Sigmoid colon (tissue), 7 donors: ENCODE measurements around the gene MMP17. TPM values are rescaled to one million over a fixed set of nuclear protein-coding genes. Genes with fewer than 3 reads are reported as not detected.

Source experiments
- DNase-seq: peaks from one replicate; pipeline ENCODE4 v3.0.0-alpha.2; 2019
- H3K27ac ChIP-seq, 4 donors: fragments of 200-600 bp; sonication (generic); one replicate each; pipeline ENCODE4 v1.5.1; 2016 to 2019; ENCODE audit warnings: mild to moderate bottlenecking in 1 of 4
- H3K27me3 ChIP-seq, 3 donors: fragments of 200-600 bp; sonication (generic); one replicate each; pipeline ENCODE4 v1.5.1; 2019; ENCODE audit warnings: mild to moderate bottlenecking in 1 of 3
- H3K36me3 ChIP-seq, 4 donors: fragments of 200-600 bp; sonication (generic); one replicate each; pipeline ENCODE4 v1.5.1; 2016 to 2019
- H3K4me1 ChIP-seq, 4 donors: fragments of 200-600 bp; sonication (generic); one replicate each; pipeline ENCODE4 v1.5.1; 2017 to 2019
- H3K4me3 ChIP-seq, 4 donors: fragments of 200-600 bp; sonication (generic); one replicate each; pipeline ENCODE4 v1.5.1; 2017 to 2019; ENCODE audit warnings: mild to moderate bottlenecking in 2 of 4, moderate library complexity in 1 of 4
- H3K9me3 ChIP-seq, 4 donors: fragments of 200-600 bp in 3 of 4; sonication (generic) in 3 of 4; one replicate each; pipeline versions ENCODE4 v1.5.1 to v1.6.1; 2013 to 2019
- EP300 ChIP-seq, 4 donors: sonication (generic); formaldehyde crosslinking; IDR thresholded peaks; one replicate each; pipeline ENCODE4 v1.6.1; 2017; ENCODE audit warnings: antibody characterized with exemption in 4 of 4
- POLR2A ChIP-seq, 2 donors: fragments of 450-650 bp; IDR thresholded peaks; one replicate each; pipeline ENCODE4 v1.6.1; 2016; ENCODE audit warnings: antibody characterized with exemption in 2 of 2, mild to moderate bottlenecking in 2 of 2, moderate library complexity in 2 of 2
- POLR2AphosphoS5 ChIP-seq, 4 donors: sonication (generic); formaldehyde crosslinking; IDR thresholded peaks; one replicate each; pipeline ENCODE4 v1.6.1; 2017; ENCODE audit warnings: antibody characterized with exemption in 4 of 4
- WGBS, 2 donors: extraction: QIAGEN DNeasy Blood & Tissue Kit; methylation state at CpG; one replicate each; pipeline ENCODE4 v1.1.7; 2013; 5-methylcytosine and 5-hydroxymethylcytosine counted together
- intact Hi-C: fragments of 100-400 bp; cut with DNase I; formaldehyde crosslinking; loops from one replicate; pipeline ENCODE4 v1.15.1; 2023
- polyA plus RNA-seq, 3 donors: library from polyadenylated mRNA; stranded (reverse); fragments of 200-250 nt; gene quantifications; one replicate each; pipeline ENCODE4 v1.2.3, GENCODE V29; 2013
- total RNA-seq, 4 donors: library from RNA; depleted of rRNA; stranded (reverse); fragments of >200 nt; gene quantifications; one replicate each; pipeline ENCODE4 v1.1.0, GENCODE V29; 2016
- TF ChIP-seq, protein P1 (sequence below), 4 experiments: fragments of 450-650 bp in 3 of 4; fragments of 200-600 bp in 1 of 4; IDR thresholded peaks; one replicate each; pipeline ENCODE4 v1.5.1; 2016 to 2019; ENCODE audit warnings: antibody characterized with exemption in 4 of 4, mild to moderate bottlenecking in 3 of 4, moderate library complexity in 2 of 4
- donor health status: healthy with polysubstance abuse.
- donor health status: Bipolar disorder and iron deficiency.
- donor health status: healthy.

The MMP17 gene
- total and polyA plus RNA-seq, 7 donors = 0.60 to 7.1 (median 4.9) TPM; not detected in 1

DNA sequence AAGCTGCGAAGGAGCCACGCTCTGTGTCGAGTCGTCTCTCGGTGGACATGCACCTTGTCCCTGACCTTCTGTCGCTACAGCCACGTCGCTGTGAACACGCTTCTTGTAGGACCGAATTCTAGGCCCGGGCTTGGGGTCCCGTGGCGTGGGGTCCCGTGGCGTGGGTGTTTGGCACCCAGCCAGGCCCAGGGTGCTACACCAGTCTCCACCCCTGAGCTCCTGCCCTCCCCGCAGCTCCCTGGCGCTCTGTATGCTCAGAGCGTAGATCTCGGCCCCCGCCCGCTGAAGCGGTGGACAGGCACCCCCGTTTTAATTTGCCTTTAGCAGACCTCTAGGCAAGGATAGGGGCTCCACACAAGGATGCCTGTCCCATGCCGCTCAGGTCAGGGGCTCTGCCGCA is 16.5 kb downstream of the MMP17 start:
- H3K36me3 ChIP-seq = no peaks in the 10 kb centered on the region
- intact Hi-C loops = no loop called here
- no peak overlapping the region for H3K27ac ChIP-seq
- H3K27me3 ChIP-seq = no peaks in the 10 kb centered on the region
- H3K9me3 ChIP-seq = no peaks in the 10 kb centered on the region
- no peak for DNase-seq
- WGBS, 2 donors = 92% methylated on average over 25 of the region's 25 CpGs
- H3K4me3 ChIP-seq = no peak overlapping the region
- H3K4me1 ChIP-seq = no peaks in the 10 kb centered on the region
- TF ChIP-seq POLR2A (IDR thresholded peaks at IDR 0.05) = no peak
- no peak for TF ChIP-seq EP300 (IDR thresholded peaks at IDR 0.05)
- no peak for TF ChIP-seq POLR2AphosphoS5 (IDR thresholded peaks at IDR 0.05)
- TF ChIP-seq, protein P1, sequence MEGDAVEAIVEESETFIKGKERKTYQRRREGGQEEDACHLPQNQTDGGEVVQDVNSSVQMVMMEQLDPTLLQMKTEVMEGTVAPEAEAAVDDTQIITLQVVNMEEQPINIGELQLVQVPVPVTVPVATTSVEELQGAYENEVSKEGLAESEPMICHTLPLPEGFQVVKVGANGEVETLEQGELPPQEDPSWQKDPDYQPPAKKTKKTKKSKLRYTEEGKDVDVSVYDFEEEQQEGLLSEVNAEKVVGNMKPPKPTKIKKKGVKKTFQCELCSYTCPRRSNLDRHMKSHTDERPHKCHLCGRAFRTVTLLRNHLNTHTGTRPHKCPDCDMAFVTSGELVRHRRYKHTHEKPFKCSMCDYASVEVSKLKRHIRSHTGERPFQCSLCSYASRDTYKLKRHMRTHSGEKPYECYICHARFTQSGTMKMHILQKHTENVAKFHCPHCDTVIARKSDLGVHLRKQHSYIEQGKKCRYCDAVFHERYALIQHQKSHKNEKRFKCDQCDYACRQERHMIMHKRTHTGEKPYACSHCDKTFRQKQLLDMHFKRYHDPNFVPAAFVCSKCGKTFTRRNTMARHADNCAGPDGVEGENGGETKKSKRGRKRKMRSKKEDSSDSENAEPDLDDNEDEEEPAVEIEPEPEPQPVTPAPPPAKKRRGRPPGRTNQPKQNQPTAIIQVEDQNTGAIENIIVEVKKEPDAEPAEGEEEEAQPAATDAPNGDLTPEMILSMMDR (IDR thresholded peaks at IDR 0.05) = no peak

DNA sequence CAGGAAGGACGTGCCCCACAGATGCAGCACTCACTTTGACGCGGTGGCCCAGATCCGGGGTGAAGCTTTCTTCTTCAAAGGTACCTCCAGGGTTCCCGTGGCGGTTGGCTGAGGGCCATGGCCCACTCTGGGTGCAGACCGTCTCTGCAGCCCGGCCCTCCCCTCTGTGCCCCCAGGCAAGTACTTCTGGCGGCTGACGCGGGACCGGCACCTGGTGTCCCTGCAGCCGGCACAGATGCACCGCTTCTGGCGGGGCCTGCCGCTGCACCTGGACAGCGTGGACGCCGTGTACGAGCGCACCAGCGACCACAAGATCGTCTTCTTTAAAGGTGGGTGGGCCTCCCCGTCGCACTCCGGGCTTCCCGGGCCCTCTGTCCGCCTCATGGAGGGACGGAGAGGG is 16.9 kb downstream of the MMP17 start:
- intact Hi-C loops = no loop called here
- no peaks in the 10 kb centered on the region for H3K36me3 ChIP-seq
- WGBS, 2 donors = 90 to 93% methylated on average over 29 of the region's 29 CpGs
- H3K4me3 ChIP-seq = no peak overlapping the region
- no peak overlapping the region for H3K27ac ChIP-seq
- H3K27me3 ChIP-seq = no peaks in the 10 kb centered on the region
- TF ChIP-seq POLR2AphosphoS5 (IDR thresholded peaks at IDR 0.05) = no peak
- no peak for TF ChIP-seq EP300 (IDR thresholded peaks at IDR 0.05)
- TF ChIP-seq POLR2A (IDR thresholded peaks at IDR 0.05) = no peak
- TF ChIP-seq, protein P1 (IDR thresholded peaks at IDR 0.05) = no peak
- no peak for DNase-seq
- H3K9me3 ChIP-seq = no peaks in the 10 kb centered on the region
- H3K4me1 ChIP-seq = no peaks in the 10 kb centered on the region

DNA sequence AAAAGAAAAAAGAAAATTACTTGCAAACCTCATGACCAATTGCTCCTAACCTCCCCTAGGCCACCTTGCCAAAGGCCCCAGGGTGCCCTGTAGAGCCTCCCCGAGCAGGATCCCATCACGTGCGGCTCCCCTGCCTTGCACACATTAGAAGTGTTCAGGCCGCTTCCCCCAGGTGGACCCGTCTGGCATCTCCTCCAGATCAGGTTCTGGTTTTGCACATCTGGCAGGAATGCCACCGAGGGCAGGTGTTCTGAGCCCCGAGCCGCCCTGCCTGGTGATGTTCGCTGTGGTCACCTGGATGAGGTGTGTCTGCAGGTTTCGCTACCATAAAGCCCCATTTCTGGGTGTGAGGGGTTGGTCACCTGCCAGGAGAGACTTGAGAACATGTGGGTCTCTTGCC is 19.3 kb downstream of the MMP17 start:
- peaks cover 0 to 9% (median 1%) of the 10 kb centered on the region in 4 donors for H3K4me1 ChIP-seq
- no peaks in the 10 kb centered on the region for H3K9me3 ChIP-seq
- intact Hi-C loops = no loop called here
- no peak overlapping the region for H3K4me3 ChIP-seq
- H3K27ac ChIP-seq = no peak overlapping the region
- whole genome bisulfite sequencing, 2 donors = 56 to 88% methylated on average over 10 of the region's 10 CpGs
- no peak for DNase-seq
- H3K36me3 ChIP-seq = no peaks in the 10 kb centered on the region
- TF ChIP-seq, protein P1 (IDR thresholded peaks at IDR 0.05) = no peak
- TF ChIP-seq POLR2AphosphoS5 (IDR thresholded peaks at IDR 0.05) (no peak), EP300 (IDR thresholded peaks at IDR 0.05) (no peak), POLR2A (IDR thresholded peaks at IDR 0.05) (no peak)
- peaks cover 0 to 3% (median 0%) of the 10 kb centered on the region in 3 donors for H3K27me3 ChIP-seq

DNA sequence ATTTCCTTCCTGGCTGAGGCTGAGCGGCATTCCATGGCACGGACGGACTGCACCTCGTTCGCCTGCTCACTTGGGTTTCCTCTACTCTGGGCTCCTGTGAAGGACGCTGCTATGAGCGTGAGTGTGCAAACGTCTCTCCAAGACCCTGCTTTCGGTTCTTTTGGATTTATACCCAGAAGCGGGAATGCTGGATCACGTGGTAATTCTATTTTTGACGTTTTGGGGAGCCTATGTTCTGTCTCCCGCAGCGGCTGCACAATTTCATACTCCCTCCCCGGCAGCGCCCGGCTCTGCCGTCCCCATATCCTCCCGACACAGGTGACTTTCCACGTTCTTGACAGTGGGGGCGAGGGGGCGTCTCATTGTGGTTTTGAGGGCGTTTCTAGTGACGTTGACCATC is 20.6 kb downstream of the MMP17 start:
- no peak overlapping the region for H3K27ac ChIP-seq
- no peaks in the 10 kb centered on the region for H3K36me3 ChIP-seq
- peaks cover 0 to 9% (median 1%) of the 10 kb centered on the region in 4 donors for H3K4me1 ChIP-seq
- intact Hi-C loops = no loop called here
- H3K9me3 ChIP-seq = no peaks in the 10 kb centered on the region
- TF ChIP-seq EP300 (IDR thresholded peaks at IDR 0.05) (no peak), POLR2AphosphoS5 (IDR thresholded peaks at IDR 0.05) (no peak), POLR2A (IDR thresholded peaks at IDR 0.05) (no peak)
- TF ChIP-seq, protein P1 (IDR thresholded peaks at IDR 0.05) = no peak
- 87 to 88% methylated on average over 24 of the region's 24 CpGs for WGBS, 2 donors
- DNase-seq = no peak
- H3K4me3 ChIP-seq = no peak overlapping the region
- H3K27me3 ChIP-seq = peaks cover 0 to 11% (median 2%) of the 10 kb centered on the region in 3 donors
